Stimulated activated CD4-positive, alpha-beta T cell treated with anti-CD3 and anti-CD28 coated beads, Interleukin-12 subunit alpha, Interleukin-12 subunit beta, amount 100 ng/mL, for 24 hours (primary cell): ENCODE measurements around the gene CAMK1G.

Experiments used
- DNase-seq, 2 experiments: peaks; one replicate each; pipeline ENCODE4 v3.0.0-alpha.2; 2020; ENCODE audit warnings: low read depth in 2 of 2

The CAMK1G gene

GRCh38 chr1:209635850-209636249 lies 52.3 kb downstream of the CAMK1G start:
- no peak for DNase-seq

- no peak for DNase-seq
Measured at GRCh38 chr1:209641832-209642172, 58.3 kb downstream of the CAMK1G start.

DNA sequence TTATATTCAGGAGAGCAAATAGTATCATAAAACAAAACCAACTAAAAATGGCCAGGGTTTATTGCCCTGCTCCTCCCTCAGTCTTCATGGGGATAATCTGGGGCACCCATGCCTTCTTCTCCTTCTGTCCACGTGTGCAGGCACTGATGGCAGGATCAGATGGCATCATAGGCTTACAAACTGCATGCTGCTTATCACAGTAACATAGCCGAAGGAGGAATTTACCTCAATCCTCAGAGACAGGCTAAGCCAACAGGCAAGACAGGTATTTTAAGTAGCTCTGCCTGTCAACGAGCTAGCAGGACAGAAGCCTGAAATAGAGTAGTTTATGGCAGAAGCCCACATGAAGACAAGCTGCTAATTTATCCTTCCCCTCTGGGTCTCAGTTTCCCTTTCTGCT lies 59.3 kb downstream of the CAMK1G start:
- DNase-seq: no peak

DNA sequence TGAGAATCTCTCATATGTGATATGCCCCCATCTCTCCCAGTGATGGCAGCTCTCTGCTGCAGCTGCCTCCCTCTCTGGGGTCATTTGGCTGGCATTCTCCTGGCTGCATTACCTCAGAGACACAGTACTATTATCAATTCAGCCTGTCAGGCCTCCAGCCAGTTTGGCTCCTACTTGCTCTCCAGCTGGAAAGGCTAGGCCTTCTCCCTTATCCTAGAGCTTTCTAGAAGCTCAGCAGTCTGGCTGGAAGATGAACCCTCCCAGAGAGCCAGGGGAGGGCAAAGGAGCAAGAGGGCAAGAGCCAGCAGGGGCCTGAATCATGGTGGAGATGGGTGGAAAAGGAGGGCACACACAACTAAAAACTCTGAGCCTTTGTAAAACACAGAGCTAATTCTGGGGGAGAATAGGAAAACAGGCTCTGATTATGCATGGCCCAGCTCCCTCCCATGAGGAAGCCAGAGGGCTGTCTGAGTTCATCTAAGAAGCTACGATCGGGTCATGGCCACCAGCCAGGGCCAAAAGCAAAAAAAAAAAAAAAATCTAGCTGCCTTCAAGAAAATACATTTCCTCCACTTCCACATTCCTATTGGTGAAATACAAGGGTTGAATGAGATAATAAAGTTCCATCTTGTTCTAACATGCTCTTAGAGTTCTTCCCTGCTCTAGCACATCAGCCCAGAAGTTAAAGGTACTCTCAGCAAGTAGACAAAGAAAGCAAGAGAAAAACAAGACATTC lies 59.9 kb downstream of the CAMK1G start:
- DNase-seq: no peak

DNA sequence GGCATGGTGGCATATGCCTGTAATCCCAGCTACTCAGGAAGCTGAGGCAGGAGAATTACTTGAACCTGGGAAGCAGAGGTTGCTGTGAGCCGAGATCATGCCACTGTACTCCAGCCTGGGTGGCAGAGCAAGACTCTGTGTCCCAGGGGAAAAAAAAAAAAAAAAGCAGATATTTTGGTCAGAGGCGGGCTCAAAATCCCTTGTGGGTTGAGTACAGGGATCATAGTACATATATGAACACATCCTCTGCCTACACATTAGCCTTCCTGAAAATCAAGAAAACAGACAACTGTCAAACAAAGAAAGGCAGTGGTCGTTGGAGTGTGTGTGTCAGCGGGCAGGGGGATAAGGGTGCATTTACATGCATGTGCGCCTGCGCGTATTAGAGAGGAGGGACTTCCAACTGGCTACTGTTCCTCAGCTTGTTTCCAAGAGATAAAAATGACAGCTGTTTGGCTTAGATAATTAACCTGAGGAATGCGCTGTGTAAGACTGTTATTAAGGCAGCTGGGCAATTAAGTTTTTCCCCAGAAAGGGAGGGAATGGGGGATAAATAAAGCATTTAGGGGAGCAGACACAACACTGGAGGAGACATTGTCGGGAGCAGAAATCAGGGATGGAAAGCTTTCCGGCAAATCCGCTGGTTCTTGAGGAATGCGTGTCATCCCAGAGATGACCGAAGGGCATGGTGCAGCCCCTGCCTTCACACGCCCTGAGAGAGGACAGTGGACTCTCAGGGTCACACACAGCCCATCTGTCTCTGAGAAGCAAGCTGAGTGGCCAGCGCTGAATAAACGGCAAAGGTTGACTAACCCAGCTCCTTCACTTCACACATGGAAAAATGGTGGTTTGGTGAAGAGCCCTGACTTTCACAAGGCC lies 62.3 kb downstream of the CAMK1G start:
- DNase-seq: no peak

DNA sequence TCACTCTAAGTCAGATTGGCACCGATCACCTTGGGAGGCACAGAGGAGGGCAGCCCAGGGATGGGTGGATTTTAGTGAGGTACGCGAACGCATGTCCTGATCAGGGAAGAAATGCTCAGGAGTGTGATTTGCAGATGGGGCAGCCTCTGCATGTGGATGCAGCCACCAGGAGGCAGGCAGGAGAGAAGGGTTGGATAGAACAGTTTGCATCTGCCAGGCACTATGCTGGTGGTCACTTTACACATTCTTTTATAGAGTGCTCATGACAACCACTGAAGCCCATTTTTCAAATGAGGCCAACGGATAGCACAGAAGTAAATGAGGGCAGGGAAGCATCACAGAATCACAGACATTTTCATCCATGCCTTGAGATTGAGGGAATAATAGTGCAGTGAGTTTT lies 63.0 kb downstream of the CAMK1G start:
- DNase-seq: no peak

GRCh38 chr1:209647156-209647555 lies 63.6 kb downstream of the CAMK1G start:
- DNase-seq: no peak

DNA sequence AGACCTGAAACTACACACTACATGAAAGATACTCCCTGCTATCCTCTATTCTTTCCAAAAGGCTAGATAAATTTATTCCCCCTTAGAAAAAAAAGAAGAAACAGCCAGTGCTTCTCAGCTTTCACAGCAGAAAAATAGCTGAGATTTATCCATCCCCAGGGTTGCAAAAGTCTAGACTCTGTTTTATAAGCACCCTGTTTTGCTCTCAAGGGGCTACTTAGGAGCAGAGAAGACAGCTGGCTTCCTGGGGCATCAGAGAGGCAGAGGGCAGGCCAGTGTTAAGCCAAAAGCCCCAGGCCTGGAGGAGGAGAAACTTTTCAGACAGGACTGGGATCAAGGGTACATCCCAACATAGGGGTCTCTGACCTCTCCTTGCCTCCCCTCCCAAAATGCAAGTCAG lies 64.8 kb downstream of the CAMK1G start:
- DNase-seq: no peak

DNA sequence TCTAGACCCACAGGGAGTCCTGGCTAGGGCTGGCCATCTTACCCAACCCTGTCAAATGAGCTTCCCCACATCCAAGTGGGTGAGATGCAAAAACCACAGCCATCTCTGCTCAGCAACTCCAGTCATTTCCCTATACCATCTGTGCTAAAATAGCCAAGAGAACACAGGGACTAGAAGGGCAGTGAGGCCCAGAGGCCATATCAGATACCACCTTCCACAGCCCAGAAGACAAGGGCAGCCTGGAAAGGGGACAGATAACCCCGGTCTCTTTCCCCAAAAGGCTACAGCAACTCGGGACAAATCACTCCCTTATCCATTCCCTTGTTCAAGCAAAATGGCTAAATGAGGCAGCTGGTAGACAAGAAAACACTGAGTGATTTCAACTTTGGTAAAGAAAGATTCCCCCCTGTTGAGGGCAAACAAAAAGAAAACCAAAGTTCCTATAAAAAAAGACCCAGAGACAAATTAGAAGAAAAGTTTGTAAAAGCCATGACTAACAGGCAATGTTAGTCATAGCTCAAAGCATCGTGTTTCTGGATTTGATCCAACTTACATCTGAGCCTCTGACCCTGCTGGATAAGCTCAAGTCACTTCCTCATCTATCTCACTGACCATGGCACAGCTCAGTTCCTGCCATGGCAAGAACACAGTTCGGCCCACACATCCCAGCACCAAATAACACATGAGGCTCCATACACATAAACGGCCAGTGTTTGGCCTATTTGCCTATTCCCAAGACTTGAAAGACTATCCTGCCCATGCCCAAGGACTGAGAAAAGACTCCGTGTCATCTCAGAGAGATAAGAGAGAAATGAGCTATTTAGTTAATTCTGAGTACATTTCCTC lies 65.6 kb downstream of the CAMK1G start:
- no peak for DNase-seq

- no peak for DNase-seq
Measured at GRCh38 chr1:209650454-209650853, 66.9 kb downstream of the CAMK1G start.

GRCh38 chr1:209651138-209651587 lies 67.6 kb downstream of the CAMK1G start:
- peak in 1 of 2 experiments; percentile 67 for DNase-seq

GRCh38 chr1:209652121-209652735 lies 68.7 kb downstream of the CAMK1G start, which contains the start of gene LAMB3:
Gene LAMB3 (minus strand): TSS chr1:209652425. CDS start chr1:209650944, 1,481 bp downstream.
- no peak for DNase-seq

GRCh38 chr1:209652873-209653401 lies 69.4 kb downstream of the CAMK1G start:
- peak; percentile 19 to 63 for DNase-seq

- DNase-seq: no peak
Measured at GRCh38 chr1:209653915-209654351, 70.4 kb downstream of the CAMK1G start.

DNA sequence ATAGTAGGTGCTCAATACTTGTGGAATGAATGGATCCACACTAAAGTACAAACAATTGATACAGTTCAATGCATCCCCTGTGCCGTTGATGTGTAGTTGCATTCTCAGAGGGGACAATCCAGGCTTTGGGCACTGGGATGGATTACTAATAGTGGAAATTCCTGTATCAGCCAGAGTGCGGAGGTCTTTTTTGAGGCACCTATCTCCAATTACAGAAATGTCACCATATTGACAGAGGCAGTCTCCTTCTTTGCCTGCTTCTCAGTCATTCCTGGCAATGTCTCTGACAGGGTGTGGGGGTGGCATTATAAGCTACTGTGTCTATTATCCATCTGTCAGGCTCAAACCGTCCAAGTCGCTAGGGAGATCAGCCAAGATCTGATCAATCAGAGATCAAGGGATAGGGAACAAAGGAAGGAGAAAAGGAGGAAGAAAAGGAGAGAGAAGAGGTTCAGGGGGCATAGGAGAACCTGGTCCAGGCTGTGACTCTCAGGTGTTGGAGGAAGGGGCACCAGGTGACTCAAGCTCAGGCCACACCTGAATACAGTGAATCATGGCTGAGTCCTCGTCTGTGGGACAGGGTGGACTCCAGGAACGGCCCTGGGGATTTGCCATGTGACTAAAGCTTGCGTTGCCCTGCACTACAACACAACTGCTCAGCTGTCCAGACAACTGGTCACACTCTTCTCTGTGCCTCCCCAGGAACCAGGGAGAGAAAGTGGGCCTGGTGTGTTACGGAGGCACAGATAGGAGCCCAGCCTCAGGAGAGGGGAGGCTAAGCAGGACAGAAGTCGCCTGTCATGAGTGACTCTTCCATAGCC lies 72.1 kb downstream of the CAMK1G start:
- DNase-seq: no peak

- no peak for DNase-seq
Measured at GRCh38 chr1:209657140-209657879, 73.8 kb downstream of the CAMK1G start.

DNA sequence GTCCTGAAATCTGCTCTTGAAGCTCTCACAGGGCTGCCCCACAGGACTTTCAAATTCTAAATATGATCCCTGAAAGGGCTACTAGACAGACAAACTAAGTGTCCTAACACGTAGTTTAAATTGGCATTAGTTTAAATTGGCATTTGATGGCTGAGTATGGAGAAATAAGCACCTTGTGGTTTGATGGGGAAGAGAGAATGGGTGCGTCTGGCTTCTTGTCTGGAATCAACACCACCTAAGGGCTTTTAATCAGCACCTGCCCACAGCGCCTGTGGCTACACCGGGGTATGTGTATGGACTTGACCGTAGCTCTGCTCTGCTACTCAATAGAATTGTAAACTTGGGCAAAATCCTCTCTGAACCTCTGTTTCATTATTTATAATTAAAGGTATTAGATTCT lies 74.4 kb downstream of the CAMK1G start:
- DNase-seq: no peak

DNA sequence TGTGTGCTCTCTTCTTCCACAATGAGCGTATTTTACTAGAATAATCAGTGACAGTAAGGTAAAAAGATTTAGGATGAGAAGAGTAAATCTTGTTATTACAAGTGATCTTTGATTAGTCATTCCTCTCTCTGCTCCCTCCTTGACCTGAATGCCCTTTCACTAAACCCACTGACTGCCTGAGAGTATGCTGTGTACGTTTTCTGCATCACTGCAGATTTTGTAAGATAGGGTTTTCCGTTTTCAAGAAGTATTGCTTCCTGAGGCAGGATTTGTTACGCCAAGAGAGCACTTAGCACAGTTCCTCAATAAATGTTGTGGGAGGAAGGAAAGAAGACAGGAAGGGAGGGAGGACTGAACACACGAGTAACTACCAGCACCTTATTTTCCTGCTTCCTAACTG lies 76.4 kb downstream of the CAMK1G start:
- no peak for DNase-seq

DNA sequence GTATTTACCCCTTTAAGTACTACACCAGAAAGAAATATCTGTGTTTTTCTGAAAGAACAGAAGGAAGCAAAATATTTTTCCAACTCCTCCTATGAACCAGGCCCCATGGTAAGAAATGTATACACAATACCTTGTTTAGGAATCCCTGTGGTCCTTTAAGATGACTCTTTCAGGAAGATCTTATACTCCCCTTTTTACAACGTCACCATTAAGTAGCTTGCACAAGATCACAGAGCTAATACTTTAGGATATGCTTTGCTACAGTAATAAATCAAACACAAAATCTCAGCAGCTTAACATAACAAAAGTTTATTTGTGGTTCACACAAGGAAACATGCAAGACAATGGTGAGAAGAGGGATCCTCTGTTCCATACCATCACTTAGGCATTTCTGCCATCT lies 77.6 kb downstream of the CAMK1G start:
- no peak for DNase-seq

- no peak for DNase-seq
Measured at GRCh38 chr1:209662879-209663327, 79.4 kb downstream of the CAMK1G start.
